Body of pancreas (tissue), 4 donors: Measurements from ENCODE around the gene CDH4.

ENCODE experiments used
- CTCF ChIP-seq, 7 experiments: fragments of 450-650 bp in 4 of 7; fragments of 200-600 bp in 3 of 7; sonication (generic) in 3 of 7; IDR thresholded peaks; one replicate each; pipeline ENCODE4 v1.5.1; 2016 to 2019; ENCODE audit warnings: antibody characterized with exemption in 7 of 7
- POLR2A ChIP-seq, 3 donors: fragments of 450-650 bp; IDR thresholded peaks; one replicate each; pipeline ENCODE4 v1.6.1; 2016; ENCODE audit warnings: antibody characterized with exemption in 3 of 3, mild to moderate bottlenecking in 2 of 3

- no peak for TF ChIP-seq CTCF (IDR thresholded peaks at IDR 0.05)
- TF ChIP-seq POLR2A (IDR thresholded peaks at IDR 0.05) = no peak
Measured at GRCh38 chr20:61859767-61860166, 607.7 kb downstream of the CDH4 start.
